ENCODE measurements around the gene SAMD14. TPM values are rescaled to one million over a fixed set of nuclear protein-coding genes. Genes with fewer than 3 reads are reported as not detected.
A peak's percentile ranks its signal among the peaks of the same experiment; 100 is the strongest.

Gene SAMD14
- polyA plus RNA-seq, 1 experiment, result 3.5 TPM

GRCh38 chr17:50087912-50088405, 42.0 kb downstream of the SAMD14 start:
- Histone ChIP-seq H3K27ac (ENCODE audit: low read depth, low read length) (no peak overlapping the region), H3K4me3 (ENCODE audit: low read depth, low read length) (no peak overlapping the region), H3K27me3 (ENCODE audit: control insufficient read depth, insufficient read depth, low read length) (no peaks in the 10 kb centered on the region), H3K9me3 (ENCODE audit: control insufficient read depth, insufficient read depth, low read length) (no peaks in the 10 kb centered on the region)
- DNase-seq (ENCODE audit: low read depth, low spot score), result no peak
- POLR2A ChIA-PET, result no interaction called here
- TF ChIP-seq CTCF (IDR thresholded peaks at IDR 0.05; ENCODE audit: low read depth, low read length), result no peak
- CTCF ChIA-PET, result interaction anchor here (0.6 to 2.7 kb wide), 18 partner anchors 14 to 288 kb away, joined by 3 to 85 read pairs (median 4); no protein-coding TSS in a partner anchor

GRCh38 chr17:50087246-50087911, 42.6 kb downstream of the SAMD14 start:
- TF ChIP-seq CTCF (IDR thresholded peaks at IDR 0.05; ENCODE audit: low read depth, low read length), result peak; percentile 95
- ChIA-PET CTCF (interaction anchor here (0.6 to 2.7 kb wide), 31 partner anchors 9 to 288 kb away, joined by 3 to 85 read pairs (median 4); no protein-coding TSS in a partner anchor), POLR2A (interaction anchor here (0.5 kb wide), 1 partner anchor 245 kb away, joined by 4 read pairs; no protein-coding TSS in a partner anchor)
- no peak overlapping the region for H3K4me3 ChIP-seq (ENCODE audit: low read depth, low read length)
- H3K27me3 ChIP-seq (ENCODE audit: control insufficient read depth, insufficient read depth, low read length), result no peaks in the 10 kb centered on the region
- DNase-seq (ENCODE audit: low read depth, low spot score), result peak; percentile 48
- H3K9me3 ChIP-seq (ENCODE audit: control insufficient read depth, insufficient read depth, low read length), result no peaks in the 10 kb centered on the region
- no peak overlapping the region for H3K27ac ChIP-seq (ENCODE audit: low read depth, low read length)

GRCh38 chr17:50081757-50082156, 48.2 kb downstream of the SAMD14 start:
- no peak overlapping the region for H3K4me3 ChIP-seq (ENCODE audit: low read depth, low read length)
- CTCF ChIA-PET, result interaction anchor here (1.0 to 2.4 kb wide), 3 partner anchors 12 to 86 kb away, joined by 3 to 12 read pairs (median 5); no protein-coding TSS in a partner anchor

GRCh38 chr17:50080827-50081226, 49.1 kb downstream of the SAMD14 start:
- ChIA-PET CTCF (interaction anchor here (0.5 to 2.4 kb wide), 2 partner anchors 13 to 512 kb away, joined by 3 to 12 read pairs; no protein-coding TSS in a partner anchor), POLR2A (no interaction called here)
- no peak for DNase-seq (ENCODE audit: low read depth, low spot score)

More at GRCh38 chr17:50081757-50082156, 48.2 kb downstream of the SAMD14 start:
- TF ChIP-seq CTCF (IDR thresholded peaks at IDR 0.05; ENCODE audit: low read depth, low read length), result no peak
- Histone ChIP-seq H3K9me3 (ENCODE audit: control insufficient read depth, insufficient read depth, low read length) (no peaks in the 10 kb centered on the region), H3K27ac (ENCODE audit: low read depth, low read length) (no peak overlapping the region), H3K27me3 (ENCODE audit: control insufficient read depth, insufficient read depth, low read length) (no peaks in the 10 kb centered on the region)
- DNase-seq (ENCODE audit: low read depth, low spot score), result no peak
- POLR2A ChIA-PET, result no interaction called here

More at GRCh38 chr17:50080827-50081226, 49.1 kb downstream of the SAMD14 start:
- no peaks in the 10 kb centered on the region for H3K27me3 ChIP-seq (ENCODE audit: control insufficient read depth, insufficient read depth, low read length)
- no peaks in the 10 kb centered on the region for H3K9me3 ChIP-seq (ENCODE audit: control insufficient read depth, insufficient read depth, low read length)
- no peak overlapping the region for H3K4me3 ChIP-seq (ENCODE audit: low read depth, low read length)
- no peak for TF ChIP-seq CTCF (IDR thresholded peaks at IDR 0.05; ENCODE audit: low read depth, low read length)
- H3K27ac ChIP-seq (ENCODE audit: low read depth, low read length), result peak overlapping the region; percentile 21

Measured in AG04450 (cell line).